Stimulated activated CD4-positive, alpha-beta T cell treated with anti-CD3 and anti-CD28 coated beads, Interleukin-2, amount 100 ng/mL, for 4 hours (primary cell): ENCODE results near the gene PRKCA.
"Not testable (repeated sequence)": the region's sequence is repeated elsewhere in the genome, so short reads cannot be mapped to it uniquely, and the experiment has no call there.

ENCODE experiments used
- DNase-seq: peaks from one replicate; pipeline ENCODE4 v3.0.0-alpha.2; 2020; ENCODE audit warnings: low read depth

PRKCA gene

GRCh38 chr17:66466106-66466820 is 163.8 kb downstream of the PRKCA start:
- no peak for DNase-seq

DNA sequence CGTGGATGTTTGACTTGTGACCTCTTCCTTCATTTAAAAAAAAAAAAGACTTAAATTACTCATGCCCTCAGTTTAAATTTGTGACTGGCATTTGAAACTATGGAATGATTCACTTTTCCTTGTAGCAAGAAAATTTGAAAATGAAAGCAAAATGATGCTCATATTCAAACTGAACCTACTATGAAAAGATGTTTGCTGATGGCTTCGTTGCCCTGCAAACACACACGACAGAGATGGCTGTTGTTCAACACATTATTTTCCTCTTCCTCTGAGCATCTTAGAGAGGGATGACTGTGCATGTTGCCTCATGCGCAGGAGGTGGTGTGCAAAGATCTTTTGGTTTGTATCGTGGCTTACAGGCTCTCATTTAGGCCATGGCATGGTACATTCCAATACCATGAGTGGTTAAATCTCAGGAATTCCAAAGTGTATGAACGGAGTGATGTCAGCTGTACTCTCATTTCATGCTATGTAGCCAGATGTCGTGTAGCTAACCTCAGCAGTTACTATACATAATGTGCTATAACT is 164.5 kb downstream of the PRKCA start:
- DNase-seq = no peak

- DNase-seq = no peak
These were observed 165.4 kb downstream of the PRKCA start for GRCh38 chr17:66467766-66468165.

GRCh38 chr17:66468241-66469087 is 166.1 kb downstream of the PRKCA start:
- no peak for DNase-seq

DNA sequence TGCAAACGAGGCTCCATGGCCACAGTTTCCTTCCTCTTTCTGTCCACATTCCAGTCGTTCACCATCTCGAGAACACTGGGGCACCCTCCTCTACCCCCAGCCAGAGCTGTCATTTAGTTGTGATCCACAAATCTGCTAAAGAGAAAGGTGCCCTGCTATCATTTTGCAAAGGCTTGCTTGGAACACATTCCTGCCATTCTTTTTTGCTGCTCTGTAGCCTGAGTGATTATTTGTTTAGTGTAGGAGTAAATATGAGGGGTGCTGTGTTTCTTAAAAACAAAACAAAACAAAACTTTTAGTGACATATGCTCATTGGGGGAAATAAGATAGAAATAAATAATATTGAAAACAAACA is 166.7 kb downstream of the PRKCA start:
- no peak for DNase-seq

DNA sequence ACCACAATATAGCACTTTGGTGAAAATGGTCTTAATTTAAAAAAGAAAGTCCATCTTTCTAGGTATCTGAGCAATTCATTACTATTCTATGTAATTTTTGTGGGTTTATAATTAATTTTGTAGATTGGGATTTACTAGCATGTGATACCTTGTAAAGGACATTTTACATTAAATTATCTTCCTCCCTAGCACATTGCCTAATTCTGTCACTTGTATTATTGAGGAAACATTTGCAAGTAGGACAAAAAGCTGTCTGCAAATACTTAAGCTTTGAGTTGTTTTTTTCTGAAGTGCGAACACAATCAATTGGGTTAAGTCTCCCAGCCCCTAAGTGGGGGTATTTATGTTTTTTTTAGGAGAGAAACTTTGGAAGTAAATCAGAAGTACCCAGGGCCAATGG is 167.0 kb downstream of the PRKCA start:
- no peak for DNase-seq

GRCh38 chr17:66469890-66470289 is 167.5 kb downstream of the PRKCA start:
- no peak for DNase-seq

DNA sequence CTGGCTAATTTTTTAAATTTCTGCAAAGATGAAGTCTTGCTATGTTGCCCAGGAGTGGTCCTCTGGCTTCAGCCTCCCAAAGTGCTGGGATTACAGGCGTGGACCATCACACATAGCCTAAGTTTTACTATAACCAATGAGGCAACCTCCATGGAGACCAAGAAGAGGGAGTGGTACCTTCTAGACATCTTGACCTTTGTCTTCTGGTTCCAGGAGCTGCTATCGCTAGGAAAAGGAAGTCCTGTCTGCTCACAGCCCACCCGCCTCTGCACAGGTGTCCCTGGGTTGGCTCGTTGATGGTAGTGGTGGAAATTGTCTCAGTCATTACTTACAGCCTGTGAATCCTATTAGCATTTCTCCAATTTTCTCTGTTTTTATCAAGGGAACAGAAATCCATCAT is 169.7 kb downstream of the PRKCA start:
- DNase-seq = no peak

- DNase-seq = no peak
These were observed 171.8 kb downstream of the PRKCA start for GRCh38 chr17:66474258-66474657.

GRCh38 chr17:66474806-66475497 is 172.5 kb downstream of the PRKCA start:
- DNase-seq = no peak

- no peak for DNase-seq
These were observed 173.6 kb downstream of the PRKCA start for GRCh38 chr17:66476014-66476413.

DNA sequence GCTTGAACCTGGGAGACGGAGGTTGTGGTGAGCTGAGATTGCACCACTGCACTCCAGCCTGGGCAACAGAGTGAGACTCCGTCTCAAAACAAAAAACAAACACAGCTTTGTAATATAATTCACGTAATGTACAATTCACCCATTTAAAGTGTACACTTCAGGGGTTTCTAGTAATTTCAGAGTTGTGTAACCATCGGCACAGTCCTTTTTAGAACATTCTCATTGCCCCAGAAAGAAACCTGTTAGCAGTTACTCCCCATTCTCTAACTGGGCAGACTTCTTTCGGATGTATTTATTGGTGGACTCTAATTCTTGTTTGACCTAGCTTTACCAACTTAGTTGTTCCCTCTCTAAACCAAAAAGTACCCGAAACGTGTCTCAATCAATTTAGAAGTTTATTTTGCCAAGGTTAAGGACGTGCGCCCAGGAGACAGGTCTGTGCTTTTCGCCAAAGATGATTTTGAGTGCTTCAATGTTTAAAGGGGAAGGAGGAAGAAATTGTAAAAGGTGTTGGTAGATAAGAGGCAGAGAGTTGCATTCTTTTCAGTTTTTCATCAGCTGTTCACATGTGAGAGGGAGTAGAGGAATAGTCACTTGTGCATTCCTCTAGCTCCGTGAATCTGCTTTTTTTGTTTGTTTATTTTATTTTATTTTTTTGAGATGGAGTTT is 175.3 kb downstream of the PRKCA start:
- DNase-seq = no peak

- DNase-seq = not testable (repeated sequence)
These were observed 176.9 kb downstream of the PRKCA start for GRCh38 chr17:66479230-66479889.

DNA sequence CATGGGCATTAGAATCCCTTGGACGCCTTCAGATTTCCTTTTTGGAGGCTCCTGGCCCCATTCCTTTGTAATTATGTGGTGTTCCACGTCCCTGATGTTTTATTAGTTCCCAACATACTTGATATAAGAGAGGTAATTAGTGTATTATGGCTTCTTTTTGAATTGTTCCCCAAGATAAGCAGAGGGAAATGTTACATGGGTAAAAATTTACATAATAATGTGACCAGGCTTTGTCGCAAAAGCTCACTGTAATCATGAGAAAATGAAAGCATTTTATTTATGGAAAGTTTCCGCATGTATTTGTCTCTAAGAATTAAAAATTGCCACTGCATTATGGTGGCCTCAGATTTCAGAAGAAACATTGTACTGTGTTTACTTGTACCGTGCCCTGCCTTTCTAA is 177.8 kb downstream of the PRKCA start:
- DNase-seq = no peak

- DNase-seq = no peak
These were observed 178.4 kb downstream of the PRKCA start for GRCh38 chr17:66480802-66481201.

DNA sequence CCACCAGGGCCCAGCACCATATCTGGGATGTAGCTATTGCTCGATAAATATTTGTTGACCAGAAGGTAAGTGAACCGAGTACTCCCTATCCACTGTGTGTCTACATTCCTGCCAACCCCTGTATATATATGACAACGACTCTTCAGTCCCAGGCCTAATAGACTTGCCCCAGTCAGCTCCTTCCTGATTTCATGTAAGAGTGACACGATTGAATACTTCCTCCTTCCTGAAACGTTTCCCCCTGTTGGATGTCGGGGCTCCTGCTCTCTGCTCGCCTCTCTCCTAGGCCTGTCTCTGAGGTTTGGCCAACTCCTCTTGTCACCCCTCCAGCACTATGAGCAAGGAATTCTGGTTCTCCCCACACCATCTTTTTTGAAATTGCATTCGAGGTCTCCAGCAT is 178.9 kb downstream of the PRKCA start:
- DNase-seq = no peak

DNA sequence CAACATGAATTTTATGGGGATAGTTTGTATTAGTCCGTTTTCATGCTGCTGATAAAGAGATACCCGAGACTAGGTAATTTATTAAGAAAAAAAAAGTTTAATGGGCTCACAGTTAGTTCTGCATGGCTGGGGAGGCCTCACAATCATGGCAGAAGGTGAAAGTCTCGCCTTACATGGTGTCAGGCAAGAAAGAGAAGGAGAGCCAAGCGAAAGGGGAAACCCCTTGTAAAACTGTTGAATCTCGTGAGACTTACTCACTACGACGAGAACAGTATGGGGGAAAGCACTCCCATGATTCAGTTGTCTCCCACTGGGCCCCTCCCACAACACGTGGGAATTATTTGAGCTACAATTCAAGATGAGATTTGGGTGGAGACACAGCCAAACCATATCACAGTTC is 181.5 kb downstream of the PRKCA start:
- DNase-seq = no peak

GRCh38 chr17:66485309-66485947 is 183.0 kb downstream of the PRKCA start:
- no peak for DNase-seq

- DNase-seq = no peak
These were observed 184.7 kb downstream of the PRKCA start for GRCh38 chr17:66487121-66487520.

GRCh38 chr17:66487981-66488468 is 185.6 kb downstream of the PRKCA start:
- no peak for DNase-seq

GRCh38 chr17:66488864-66489263 is 186.5 kb downstream of the PRKCA start:
- DNase-seq = no peak
